Loucy (cell line): Measurements from ENCODE around the gene PGD.

ENCODE experiments used
- H2AFZ ChIP-seq: fragments of 200-600 bp; sonication (generic); 2 replicates; pipeline ENCODE4 v1.6.0; 2016; ENCODE audit warnings: antibody characterized with exemption, mild to moderate bottlenecking, low read length, moderate library complexity
- H3F3A ChIP-seq: fragments of 200-600 bp; 2 replicates; pipeline ENCODE4 v1.6.0; 2016; ENCODE audit warnings: antibody characterized with exemption, low read depth, mild to moderate bottlenecking
- H3K27me3 ChIP-seq: fragments of 200-600 bp; sonication (generic); 2 replicates; pipeline ENCODE4 v1.6.1; 2014; ENCODE audit warnings: low read length, mild to moderate bottlenecking; ENCODE audit not compliant: insufficient read depth, poor library complexity, severe bottlenecking
- H3K36me3 ChIP-seq: fragments of 200-600 bp; sonication (generic); 2 replicates; pipeline ENCODE4 v1.6.1; 2016; ENCODE audit warnings: low read length; ENCODE audit not compliant: insufficient read depth
- H3K4me1 ChIP-seq: fragments of 200-600 bp; sonication (generic); 2 replicates; pipeline ENCODE4 v1.5.1; 2014; ENCODE audit warnings: low read length, mild to moderate bottlenecking; ENCODE audit not compliant: insufficient read depth, poor library complexity, severe bottlenecking
- H3K4me2 ChIP-seq: fragments of 200-600 bp; sonication (generic); 2 replicates; pipeline ENCODE4 v1.6.0; 2014; ENCODE audit warnings: antibody characterized with exemption, low read length, low read depth, mild to moderate bottlenecking; ENCODE audit not compliant: poor library complexity, severe bottlenecking
- H3K4me3 ChIP-seq: fragments of 200-600 bp; sonication (generic); 2 replicates; pipeline ENCODE4 v1.5.1; 2014; ENCODE audit warnings: low read length, mild to moderate bottlenecking, mixed read lengths; ENCODE audit not compliant: poor library complexity, severe bottlenecking
- H3K79me2 ChIP-seq: fragments of 200-600 bp; sonication (generic); 2 replicates; pipeline ENCODE4 v1.6.1; 2014; ENCODE audit warnings: low read length; ENCODE audit not compliant: insufficient read depth
- H3K9ac ChIP-seq: fragments of 200-600 bp; sonication (generic); 2 replicates; pipeline ENCODE4 v1.6.0; 2014; ENCODE audit warnings: mild to moderate bottlenecking, low read depth, low read length, moderate library complexity; ENCODE audit not compliant: poor library complexity, severe bottlenecking
- H3K9me2 ChIP-seq: fragments of 200-600 bp; sonication (generic); replicated peaks from 2 replicates; pipeline ENCODE4 v1.6.1; 2016; ENCODE audit warnings: low read depth, low read length, mixed read lengths
- H3K9me3 ChIP-seq: fragments of 200-600 bp; sonication (generic); 2 replicates; pipeline ENCODE4 v1.6.1; 2014; ENCODE audit warnings: mild to moderate bottlenecking, antibody characterized with exemption, low read length, low read depth; ENCODE audit not compliant: insufficient read depth
- H4K20me1 ChIP-seq: fragments of 200-600 bp; sonication (generic); 2 replicates; pipeline ENCODE4 v1.6.0; 2014; ENCODE audit warnings: antibody characterized with exemption, low read length, mild to moderate bottlenecking; ENCODE audit not compliant: insufficient read depth, poor library complexity, severe bottlenecking
- EZH2phosphoT487 ChIP-seq: fragments of 200-600 bp; IDR thresholded peaks from 2 replicates; pipeline ENCODE4 v1.6.1; 2018; ENCODE audit warnings: antibody characterized with exemption, mild to moderate bottlenecking, moderate library complexity, borderline replicate concordance
- TF ChIP-seq, protein P1 (sequence below): fragments of 200-600 bp; sonication (generic); conservative IDR thresholded peaks from 2 replicates; pipeline ENCODE4 v1.5.1; 2014; ENCODE audit warnings: mild to moderate bottlenecking, antibody characterized with exemption, low read length

The PGD gene

DNA sequence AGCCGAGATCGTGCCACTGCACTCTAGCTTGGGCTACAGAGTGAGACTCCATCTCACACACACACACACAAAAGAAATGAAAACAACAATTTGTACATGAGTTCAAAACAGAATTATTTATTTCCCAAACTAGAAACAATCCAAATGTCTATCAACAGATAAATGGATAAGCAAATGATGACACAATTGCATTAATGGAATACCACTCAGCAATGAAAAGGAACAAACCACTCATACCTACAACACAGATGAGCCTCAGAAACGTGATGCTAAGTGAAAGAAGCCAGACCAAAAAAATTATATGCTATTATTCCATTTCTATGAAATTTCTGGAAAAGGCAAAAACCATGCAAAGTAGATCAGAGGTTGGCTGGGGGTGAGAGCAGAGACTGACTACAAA is 2.0 kb upstream of the PGD start:
- Histone ChIP-seq H3K4me3 (no peak overlapping the region), H3K4me2 (no peak overlapping the region), H3K9me2 (no peaks in the 10 kb centered on the region), H3K4me1 (peaks cover 20% of the 10 kb centered on the region), H3K36me3 (no peaks in the 10 kb centered on the region), H3F3A (no peaks in the 10 kb centered on the region), H3K9ac (no peak overlapping the region), H3K9me3 (no peaks in the 10 kb centered on the region), H3K27me3 (no peaks in the 10 kb centered on the region), H2AFZ (no peak overlapping the region), H3K79me2 (peaks cover 25% of the 10 kb centered on the region), H4K20me1 (peaks cover 23% of the 10 kb centered on the region)
- TF ChIP-seq EZH2phosphoT487, result no peak
- TF ChIP-seq, protein P1, sequence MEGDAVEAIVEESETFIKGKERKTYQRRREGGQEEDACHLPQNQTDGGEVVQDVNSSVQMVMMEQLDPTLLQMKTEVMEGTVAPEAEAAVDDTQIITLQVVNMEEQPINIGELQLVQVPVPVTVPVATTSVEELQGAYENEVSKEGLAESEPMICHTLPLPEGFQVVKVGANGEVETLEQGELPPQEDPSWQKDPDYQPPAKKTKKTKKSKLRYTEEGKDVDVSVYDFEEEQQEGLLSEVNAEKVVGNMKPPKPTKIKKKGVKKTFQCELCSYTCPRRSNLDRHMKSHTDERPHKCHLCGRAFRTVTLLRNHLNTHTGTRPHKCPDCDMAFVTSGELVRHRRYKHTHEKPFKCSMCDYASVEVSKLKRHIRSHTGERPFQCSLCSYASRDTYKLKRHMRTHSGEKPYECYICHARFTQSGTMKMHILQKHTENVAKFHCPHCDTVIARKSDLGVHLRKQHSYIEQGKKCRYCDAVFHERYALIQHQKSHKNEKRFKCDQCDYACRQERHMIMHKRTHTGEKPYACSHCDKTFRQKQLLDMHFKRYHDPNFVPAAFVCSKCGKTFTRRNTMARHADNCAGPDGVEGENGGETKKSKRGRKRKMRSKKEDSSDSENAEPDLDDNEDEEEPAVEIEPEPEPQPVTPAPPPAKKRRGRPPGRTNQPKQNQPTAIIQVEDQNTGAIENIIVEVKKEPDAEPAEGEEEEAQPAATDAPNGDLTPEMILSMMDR, result no peak

DNA sequence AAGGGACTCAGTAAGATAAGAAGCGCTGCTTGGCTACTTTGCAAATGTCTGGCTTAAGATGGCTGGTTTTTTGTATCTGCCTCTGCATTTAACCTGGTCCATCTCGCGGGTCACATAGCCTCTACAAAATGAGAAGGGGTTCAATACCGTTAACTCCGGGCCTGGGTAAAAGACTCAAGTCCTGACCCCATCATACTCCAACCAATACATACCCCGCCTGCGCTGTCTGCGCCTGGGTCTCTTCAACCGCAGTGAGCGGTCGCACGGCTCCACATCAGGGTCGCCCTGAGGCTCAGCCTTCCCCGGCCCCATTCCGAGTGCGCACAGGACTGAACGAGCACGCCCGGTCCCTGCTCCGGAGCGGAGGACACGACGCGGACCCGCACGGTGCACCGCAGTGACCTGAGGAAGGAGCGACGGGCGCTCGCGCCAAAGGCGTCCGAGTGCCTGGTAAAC is 558 bp upstream of the PGD start:
- H3K79me2 ChIP-seq, result peaks cover 37% of the 10 kb centered on the region
- peak overlapping the region; percentile 65 for H3K9ac ChIP-seq
- H3K36me3 ChIP-seq, result peaks cover 8% of the 10 kb centered on the region; the same call in 1 of the 2 replicates
- H3K4me1 ChIP-seq, result peaks cover 20% of the 10 kb centered on the region
- peaks cover 23% of the 10 kb centered on the region for H4K20me1 ChIP-seq
- H3K4me2 ChIP-seq, result peak overlapping the region; percentile 81
- H2AFZ ChIP-seq, result peak overlapping the region; percentile 91
- no peaks in the 10 kb centered on the region for H3K27me3 ChIP-seq
- H3K9me3 ChIP-seq, result no peaks in the 10 kb centered on the region
- no peaks in the 10 kb centered on the region for H3K9me2 ChIP-seq
- no peaks in the 10 kb centered on the region for H3F3A ChIP-seq
- TF ChIP-seq, protein P1, result no peak
- TF ChIP-seq EZH2phosphoT487, result no peak
- H3K4me3 ChIP-seq, result peak overlapping the region; percentile 83

DNA sequence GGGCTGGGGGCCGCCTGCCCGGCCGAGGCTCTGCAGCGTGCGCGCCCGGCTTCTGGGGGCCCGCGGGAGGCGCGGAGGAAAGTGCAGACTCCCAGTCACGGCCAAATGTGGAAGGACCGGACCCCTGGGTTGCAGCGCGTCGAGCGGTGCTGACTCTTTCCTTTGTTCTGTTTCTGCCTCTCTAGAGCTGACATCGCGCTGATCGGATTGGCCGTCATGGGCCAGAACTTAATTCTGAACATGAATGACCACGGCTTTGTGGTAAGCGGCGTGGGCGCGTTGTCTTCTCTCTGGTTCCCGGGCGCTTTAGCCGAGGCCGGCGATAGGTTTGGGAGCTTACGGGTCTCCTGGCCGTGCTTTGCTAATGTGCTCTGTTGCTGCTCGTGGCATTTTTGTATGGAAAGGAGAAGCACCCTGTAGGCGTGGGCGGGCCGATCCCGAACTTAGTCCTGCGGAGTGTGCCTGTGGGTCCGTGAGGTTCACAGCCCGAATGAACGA is 629 bp downstream of the PGD start:
- Histone ChIP-seq H3K9me2 (no peaks in the 10 kb centered on the region), H3K4me1 (peaks cover 20% of the 10 kb centered on the region), H3F3A (no peaks in the 10 kb centered on the region), H3K4me3 (peak overlapping the region; percentile 83), H3K27me3 (no peaks in the 10 kb centered on the region), H3K9me3 (no peaks in the 10 kb centered on the region), H3K9ac (peak overlapping the region; percentile 90), H3K36me3 (peaks cover 20% of the 10 kb centered on the region; the same call in 1 of the 2 replicates), H3K4me2 (peak overlapping the region; percentile 89), H4K20me1 (peaks cover 23% of the 10 kb centered on the region), H3K79me2 (peaks cover 45% of the 10 kb centered on the region), H2AFZ (no peak overlapping the region; the same call in 1 of the 2 replicates)
- TF ChIP-seq, protein P1, result no peak
- no peak for TF ChIP-seq EZH2phosphoT487
